GM23338 (cell line): Measurements from ENCODE around the gene AKT1S1. TPM values are rescaled to one million over a fixed set of nuclear protein-coding genes. Genes with fewer than 3 reads are reported as not detected.

Experiments
- ATAC-seq: fragments of 200-7000 bp; cut with Tn5 transposase; 3 replicates; pipeline ENCODE4 v1.9.1; 2020
- DNase-seq: peaks from one replicate; pipeline ENCODE4 v3.0.0-alpha.2; 2015; ENCODE audit warnings: low spot score
- H2AFZ ChIP-seq: fragments of 200-600 bp; sonication (generic); 2 replicates; pipeline ENCODE4 v1.8.0; 2016; ENCODE audit warnings: antibody characterized with exemption, mild to moderate bottlenecking, moderate library complexity
- H3F3A ChIP-seq: fragments of 200-600 bp; sonication (generic); replicated peaks from 2 replicates; pipeline ENCODE4 v1.8.0; 2017; ENCODE audit warnings: antibody characterized with exemption, mixed run types, low read depth
- H3K27ac ChIP-seq: fragments of 200-600 bp; sonication (generic); 2 replicates; pipeline ENCODE4 v1.6.1; 2016; ENCODE audit warnings: low read depth
- H3K27me3 ChIP-seq: fragments of 200-600 bp; sonication (generic); 2 replicates; pipeline ENCODE4 v1.8.0; 2016; ENCODE audit warnings: mild to moderate bottlenecking, mixed run types, moderate library complexity; ENCODE audit not compliant: insufficient read depth
- H3K36me3 ChIP-seq: fragments of 200-600 bp; sonication (generic); 2 replicates; pipeline ENCODE4 v1.8.0; 2016; ENCODE audit warnings: mild to moderate bottlenecking; ENCODE audit not compliant: insufficient read depth
- H3K4me1 ChIP-seq: fragments of 200-600 bp; sonication (generic); 2 replicates; pipeline ENCODE4 v1.8.0; 2016; ENCODE audit warnings: mild to moderate bottlenecking, moderate library complexity; ENCODE audit not compliant: insufficient read depth
- H3K4me2 ChIP-seq: fragments of 200-600 bp; sonication (generic); 2 replicates; pipeline ENCODE4 v1.7.1; 2017; ENCODE audit warnings: mixed run types
- H3K4me3 ChIP-seq: fragments of 200-600 bp; sonication (generic); 2 replicates; pipeline ENCODE4 v1.6.1; 2016; ENCODE audit warnings: mixed run types
- H3K79me2 ChIP-seq: fragments of 200-600 bp; sonication (generic); replicated peaks from 2 replicates; pipeline ENCODE4 v1.8.0; 2017; ENCODE audit warnings: mild to moderate bottlenecking; ENCODE audit not compliant: insufficient read depth
- H3K9me2 ChIP-seq: fragments of 200-600 bp; sonication (generic); 2 replicates; pipeline ENCODE4 v1.8.0; 2017; ENCODE audit not compliant: insufficient read depth
- H4K20me1 ChIP-seq: fragments of 200-600 bp; sonication (generic); replicated peaks from 2 replicates; pipeline ENCODE4 v1.8.0; 2017; ENCODE audit warnings: mild to moderate bottlenecking; ENCODE audit not compliant: insufficient read depth
- H3K27ac Mint-ChIP-seq: 2 replicates; pipeline ENCODE4 v1.8.0; 2020; ENCODE audit warnings: inconsistent platforms, mild to moderate bottlenecking, moderate library complexity, mixed read lengths
- H3K27me3 Mint-ChIP-seq: 3 replicates; pipeline ENCODE4 v1.8.0; 2022; ENCODE audit warnings: low read depth, mild to moderate bottlenecking, moderate library complexity, mixed read lengths, inconsistent platforms; ENCODE audit not compliant: insufficient read depth, poor library complexity
- H3K36me3 Mint-ChIP-seq: 3 replicates; pipeline ENCODE4 v1.8.0; 2021; ENCODE audit warnings: low read depth, mild to moderate bottlenecking, inconsistent platforms, moderate library complexity, mixed read lengths
- H3K4me1 Mint-ChIP-seq: 3 replicates; pipeline ENCODE4 v1.8.0; 2020; ENCODE audit warnings: mild to moderate bottlenecking, inconsistent platforms, mixed read lengths
- H3K4me3 Mint-ChIP-seq: 3 replicates; pipeline ENCODE4 v1.8.0; 2021; ENCODE audit warnings: moderate library complexity, mild to moderate bottlenecking, inconsistent platforms, mixed read lengths
- H3K9me3 Mint-ChIP-seq: 3 replicates; pipeline ENCODE4 v1.8.0; 2020; ENCODE audit warnings: moderate library complexity, mild to moderate bottlenecking, inconsistent platforms, mixed read lengths
- CTCF ChIP-seq, 2 experiments: fragments of 200-600 bp in 1 of 2; sonication (generic) in 1 of 2; conservative IDR thresholded peaks; 2 replicates each; pipeline versions ENCODE4 v1.5.1 to v1.6.1; 2016 to 2017; ENCODE audit warnings: antibody characterized with exemption in 2 of 2, low read depth in 2 of 2, mild to moderate bottlenecking in 2 of 2, moderate library complexity in 1 of 2
- NANOG ChIP-seq: IDR thresholded peaks from 2 replicates; pipeline ENCODE4 v1.6.1; 2016; ENCODE audit warnings: antibody characterized with exemption, borderline replicate concordance
- REST ChIP-seq: IDR thresholded peaks from one replicate; pipeline ENCODE4 v1.6.1; 2018; ENCODE audit warnings: antibody characterized with exemption; ENCODE audit not compliant: unreplicated experiment
- ZNF114 ChIP-seq: fragments of 250-450 bp; sonication (Bioruptor Pico); IDR thresholded peaks from 2 replicates; pipeline ENCODE4 v1.5.0; 2020; ENCODE audit warnings: mild to moderate bottlenecking, moderate library complexity
- polyA plus RNA-seq: library from polyadenylated mRNA; unstranded; fragments of >200 nt; fragmentation: Nextera tagmentation; extraction: Ambion mirVana; gene quantifications from 2 replicates; pipeline ENCODE4 v1.2.1, GENCODE V29; 2016
- total RNA-seq: library from RNA; depleted of rRNA; stranded (reverse); fragments of >200 nt; shearing (Covaris generic); gene quantifications from 2 replicates; pipeline ENCODE4 v1.2.3, GENCODE V29; 2014

Gene AKT1S1
- total and polyA plus RNA-seq, 2 experiments from 2014 or later: 21.5 to 28.6 TPM

GRCh38 chr19:49870309-49870901 is 6.8 kb downstream of the AKT1S1 start:
- no peak for ATAC-seq
- H3K27me3 ChIP-seq: no peaks in the 10 kb centered on the region
- Mint-ChIP-seq H3K4me3 (no peak overlapping the region; the same call in 2 of the 3 replicates), H3K4me1 (peaks cover 31% of the 10 kb centered on the region), H3K9me3 (peaks cover 7% of the 10 kb centered on the region), H3K27me3 (peaks cover 25% of the 10 kb centered on the region), H3K36me3 (peaks cover 22% of the 10 kb centered on the region), H3K27ac (no peak overlapping the region)
- H3K4me1 ChIP-seq: peaks cover 19% of the 10 kb centered on the region
- H3K4me2 ChIP-seq: peak overlapping the region; percentile 84
- no peak for TF ChIP-seq REST
- TF ChIP-seq ZNF114 (CRISPR knock-in tag): no peak
- H3K36me3 ChIP-seq: no peaks in the 10 kb centered on the region
- H3K27ac ChIP-seq: peak overlapping the region; percentile 0; the same call in 1 of the 2 replicates
- no peak for DNase-seq
- H3K79me2 ChIP-seq: peaks cover 26% of the 10 kb centered on the region
- H4K20me1 ChIP-seq: peaks cover 4% of the 10 kb centered on the region; the same call in 1 of the 2 replicates
- peak overlapping the region; percentile 48 for H3K4me3 ChIP-seq
- H2AFZ ChIP-seq: no peak overlapping the region
- peaks cover 28% of the 10 kb centered on the region for H3F3A ChIP-seq
- H3K9me2 ChIP-seq: no peaks in the 10 kb centered on the region

DNA sequence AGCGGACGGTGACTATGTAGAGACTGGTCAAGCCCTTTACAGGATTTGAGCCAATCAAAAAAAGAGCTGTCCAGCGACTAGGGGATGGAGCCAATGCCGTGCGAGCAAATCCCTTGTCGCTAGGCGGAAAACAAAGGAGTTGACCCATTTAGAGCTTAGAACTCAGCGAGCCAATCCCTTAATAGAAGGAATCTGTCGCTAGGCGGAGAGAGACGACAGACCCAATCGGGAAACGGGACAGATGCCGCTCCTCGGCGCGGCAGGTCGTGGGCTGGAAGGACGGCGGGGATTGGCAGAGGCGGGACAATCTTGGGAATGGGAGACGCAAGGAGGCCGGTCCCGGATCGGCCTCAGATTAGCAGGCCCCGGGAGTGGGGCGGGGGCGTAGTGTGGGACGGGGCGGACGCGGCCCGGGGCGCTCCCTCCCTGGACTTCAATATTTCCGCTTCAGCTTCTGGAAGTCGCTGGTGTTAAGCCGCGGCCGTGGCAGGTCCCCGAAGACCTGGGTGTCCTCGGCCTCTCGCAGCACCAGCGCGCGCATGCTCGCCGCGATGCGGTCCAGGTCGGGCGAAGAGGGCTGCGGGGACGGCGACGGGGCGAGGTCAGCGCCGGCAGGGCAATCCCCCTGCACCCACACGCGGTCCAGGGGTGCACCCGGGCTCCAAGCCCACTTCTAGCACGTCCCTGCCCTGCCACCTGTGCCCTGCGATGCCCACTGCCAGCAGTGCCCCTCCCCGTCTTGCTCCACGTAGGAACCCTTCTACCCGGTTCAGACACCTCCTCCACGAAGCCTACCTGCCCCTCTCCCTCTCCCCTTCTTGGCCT is 7.5 kb downstream of the AKT1S1 start:
- Histone ChIP-seq H3K27ac (peak overlapping the region; percentile 0; the same call in 1 of the 2 replicates), H3K9me2 (no peaks in the 10 kb centered on the region), H2AFZ (no peak overlapping the region), H3K27me3 (no peaks in the 10 kb centered on the region), H3K4me2 (peak overlapping the region; percentile 84), H3K36me3 (peaks cover 2% of the 10 kb centered on the region), H4K20me1 (peaks cover 8% of the 10 kb centered on the region), H3F3A (peaks cover 31% of the 10 kb centered on the region), H3K79me2 (peaks cover 24% of the 10 kb centered on the region), H3K4me1 (peaks cover 19% of the 10 kb centered on the region), H3K4me3 (peak overlapping the region; percentile 48)
- peaks cover 21% of the 10 kb centered on the region for H3K27me3 Mint-ChIP-seq
- no peak overlapping the region; the same call in 2 of the 3 replicates for H3K4me3 Mint-ChIP-seq
- H3K4me1 Mint-ChIP-seq: peaks cover 32% of the 10 kb centered on the region
- H3K27ac Mint-ChIP-seq: no peak overlapping the region
- ATAC-seq (peak; percentile 69), DNase-seq (peak; percentile 100)
- peaks cover 7% of the 10 kb centered on the region for H3K9me3 Mint-ChIP-seq
- peaks cover 26% of the 10 kb centered on the region for H3K36me3 Mint-ChIP-seq
- no peak for TF ChIP-seq NANOG
- TF ChIP-seq CTCF (conservative IDR thresholded peaks at IDR 0.05; ENCODE audit: low read depth in 2 of 2): no peak
- TF ChIP-seq REST: no peak
